OCI-LY1 (cell line): ENCODE data around the gene IFI35.

Experiments used
- H2AFZ ChIP-seq: fragments of 200-600 bp; sonication (generic), shearing (Covaris generic); 2 replicates; pipeline ENCODE4 v1.6.0; 2014; ENCODE audit warnings: antibody characterized with exemption, mild to moderate bottlenecking, low read length
- H3F3A ChIP-seq: fragments of 200-600 bp; sonication (generic), shearing (Covaris generic); 2 replicates; pipeline ENCODE4 v1.6.0; 2014; ENCODE audit warnings: mild to moderate bottlenecking, antibody characterized with exemption, low read length, moderate library complexity; ENCODE audit not compliant: insufficient read depth
- H3K27ac ChIP-seq: fragments of 200-600 bp; sonication (generic); 2 replicates; pipeline ENCODE4 v1.5.1; 2014; ENCODE audit warnings: low read length, mixed run types, mild to moderate bottlenecking, low read depth; ENCODE audit not compliant: poor library complexity, severe bottlenecking
- H3K27me3 ChIP-seq: fragments of 200-600 bp; sonication (generic); 2 replicates; pipeline ENCODE4 v1.6.0; 2014; ENCODE audit warnings: antibody characterized with exemption, mild to moderate bottlenecking, low read length, moderate library complexity; ENCODE audit not compliant: insufficient read depth
- H3K36me3 ChIP-seq: fragments of 200-600 bp; sonication (generic); 2 replicates; pipeline ENCODE4 v1.6.1; 2014; ENCODE audit warnings: mild to moderate bottlenecking, antibody characterized with exemption, low read length, moderate library complexity, mixed read lengths; ENCODE audit not compliant: insufficient read depth
- H3K4me1 ChIP-seq: fragments of 200-600 bp; sonication (generic); 2 replicates; pipeline ENCODE4 v1.5.1; 2014; ENCODE audit warnings: mild to moderate bottlenecking, low read length, moderate library complexity; ENCODE audit not compliant: insufficient read depth, severe bottlenecking
- H3K4me2 ChIP-seq: fragments of 200-600 bp; sonication (generic), shearing (Covaris generic); 2 replicates; pipeline ENCODE4 v1.6.1; 2014; ENCODE audit warnings: low read length
- H3K4me3 ChIP-seq: fragments of 200-600 bp; sonication (generic); 2 replicates; pipeline ENCODE4 v1.5.1; 2014; ENCODE audit warnings: low read length, low read depth, mild to moderate bottlenecking, mixed read lengths; ENCODE audit not compliant: poor library complexity, severe bottlenecking
- H3K79me2 ChIP-seq: fragments of 200-600 bp; shearing (Covaris generic); 2 replicates; pipeline ENCODE4 v1.6.1; 2016; ENCODE audit warnings: mixed run types, low read length, mixed read lengths; ENCODE audit not compliant: insufficient read depth
- H3K9ac ChIP-seq: fragments of 200-600 bp; sonication (generic), shearing (Covaris generic); 2 replicates; pipeline ENCODE4 v1.6.1; 2014; ENCODE audit warnings: mild to moderate bottlenecking, low read length, mixed read lengths
- H3K9me2 ChIP-seq: fragments of 200-600 bp; sonication (generic), shearing (Covaris generic); 2 replicates; pipeline ENCODE4 v1.6.1; 2014; ENCODE audit warnings: low read depth, mild to moderate bottlenecking, low read length, mixed read lengths
- H3K9me3 ChIP-seq: fragments of 200-600 bp; shearing (Covaris generic); 2 replicates; pipeline ENCODE4 v1.6.1; 2014; ENCODE audit warnings: low read length, mixed read lengths
- H4K20me1 ChIP-seq: fragments of 200-600 bp; sonication (generic), shearing (Covaris generic); 2 replicates; pipeline ENCODE4 v1.6.0; 2016; ENCODE audit warnings: mild to moderate bottlenecking, low read length; ENCODE audit not compliant: insufficient read depth
- EZH2 ChIP-seq: fragments of 200-600 bp; sonication (generic), shearing (Covaris generic); IDR thresholded peaks from 2 replicates; pipeline ENCODE4 v1.8.0; 2017; ENCODE audit warnings: borderline replicate concordance, mixed run types, mild to moderate bottlenecking, antibody characterized with exemption, low read length, moderate library complexity, mixed read lengths
- TF ChIP-seq, protein P1 (sequence below): fragments of 200-600 bp; sonication (generic), shearing (Covaris generic); IDR thresholded peaks from 2 replicates; pipeline ENCODE4 v1.5.1; 2017; ENCODE audit warnings: mild to moderate bottlenecking, antibody characterized with exemption, low read length, moderate library complexity, mixed read lengths

IFI35 gene

DNA sequence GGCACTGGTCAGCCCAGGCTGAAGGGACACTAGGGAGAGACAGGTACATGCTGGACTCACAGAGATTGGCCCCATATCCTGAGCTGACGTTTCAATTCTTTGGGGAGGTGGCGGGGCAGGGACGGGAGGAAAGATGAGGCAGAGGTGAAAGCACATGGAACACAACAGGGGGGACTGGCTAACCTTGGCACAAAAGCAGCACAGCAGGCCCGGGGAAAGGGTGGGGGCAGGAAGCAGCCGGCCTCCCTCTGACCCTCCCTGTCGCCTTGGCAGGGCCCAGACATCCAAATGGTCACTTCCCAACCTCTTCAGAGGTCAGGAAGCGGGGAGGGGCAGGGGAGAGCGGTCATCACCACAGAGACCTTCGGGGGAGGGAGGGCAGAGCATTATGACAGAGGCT lies 9.0 kb downstream of the IFI35 start:
- H3K9me2 ChIP-seq: no peaks in the 10 kb centered on the region
- H3F3A ChIP-seq: no peaks in the 10 kb centered on the region
- no peak overlapping the region for H3K27ac ChIP-seq
- no peaks in the 10 kb centered on the region for H4K20me1 ChIP-seq
- H3K4me2 ChIP-seq: no peak overlapping the region
- H3K79me2 ChIP-seq: no peaks in the 10 kb centered on the region
- H3K27me3 ChIP-seq: no peaks in the 10 kb centered on the region
- peaks cover 9% of the 10 kb centered on the region for H3K4me1 ChIP-seq
- H3K9ac ChIP-seq: no peak overlapping the region
- no peak overlapping the region for H2AFZ ChIP-seq
- TF ChIP-seq, protein P1, sequence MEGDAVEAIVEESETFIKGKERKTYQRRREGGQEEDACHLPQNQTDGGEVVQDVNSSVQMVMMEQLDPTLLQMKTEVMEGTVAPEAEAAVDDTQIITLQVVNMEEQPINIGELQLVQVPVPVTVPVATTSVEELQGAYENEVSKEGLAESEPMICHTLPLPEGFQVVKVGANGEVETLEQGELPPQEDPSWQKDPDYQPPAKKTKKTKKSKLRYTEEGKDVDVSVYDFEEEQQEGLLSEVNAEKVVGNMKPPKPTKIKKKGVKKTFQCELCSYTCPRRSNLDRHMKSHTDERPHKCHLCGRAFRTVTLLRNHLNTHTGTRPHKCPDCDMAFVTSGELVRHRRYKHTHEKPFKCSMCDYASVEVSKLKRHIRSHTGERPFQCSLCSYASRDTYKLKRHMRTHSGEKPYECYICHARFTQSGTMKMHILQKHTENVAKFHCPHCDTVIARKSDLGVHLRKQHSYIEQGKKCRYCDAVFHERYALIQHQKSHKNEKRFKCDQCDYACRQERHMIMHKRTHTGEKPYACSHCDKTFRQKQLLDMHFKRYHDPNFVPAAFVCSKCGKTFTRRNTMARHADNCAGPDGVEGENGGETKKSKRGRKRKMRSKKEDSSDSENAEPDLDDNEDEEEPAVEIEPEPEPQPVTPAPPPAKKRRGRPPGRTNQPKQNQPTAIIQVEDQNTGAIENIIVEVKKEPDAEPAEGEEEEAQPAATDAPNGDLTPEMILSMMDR: no peak
- TF ChIP-seq EZH2: no peak
- H3K4me3 ChIP-seq: no peak overlapping the region
- H3K9me3 ChIP-seq: no peaks in the 10 kb centered on the region
- H3K36me3 ChIP-seq: peaks cover 7% of the 10 kb centered on the region; the same call in 1 of the 2 replicates

DNA sequence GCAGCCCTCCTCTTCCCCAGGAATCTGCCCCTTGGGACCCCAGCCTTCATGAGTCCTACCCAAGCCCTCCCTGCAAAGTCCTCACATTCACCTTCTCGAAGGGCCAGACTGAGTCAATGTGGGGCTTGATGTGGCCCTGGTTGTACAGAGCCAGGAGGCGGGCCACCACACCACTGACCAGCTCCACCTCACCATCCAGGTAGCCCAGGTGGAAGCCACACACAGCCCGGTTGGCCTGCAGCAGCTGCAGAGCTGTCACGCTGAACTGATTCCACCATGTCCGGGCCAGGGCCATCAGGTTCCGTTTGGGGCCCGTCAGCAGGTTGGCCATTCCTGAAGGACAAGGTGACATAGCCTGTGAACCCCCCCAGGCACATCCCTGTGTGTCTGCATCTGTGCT lies 9.6 kb downstream of the IFI35 start:
- H3K36me3 ChIP-seq: peaks cover 7% of the 10 kb centered on the region; the same call in 1 of the 2 replicates
- no peak for TF ChIP-seq EZH2
- TF ChIP-seq, protein P1: no peak
- no peak overlapping the region for H3K9ac ChIP-seq
- H2AFZ ChIP-seq: no peak overlapping the region
- no peaks in the 10 kb centered on the region for H3K9me2 ChIP-seq
- no peak overlapping the region for H3K4me3 ChIP-seq
- H3K27ac ChIP-seq: no peak overlapping the region
- H3K4me2 ChIP-seq: no peak overlapping the region
- no peaks in the 10 kb centered on the region for H3K79me2 ChIP-seq
- no peaks in the 10 kb centered on the region for H3K9me3 ChIP-seq
- no peaks in the 10 kb centered on the region for H4K20me1 ChIP-seq
- peaks cover 15% of the 10 kb centered on the region for H3K4me1 ChIP-seq
- H3F3A ChIP-seq: no peaks in the 10 kb centered on the region
- no peaks in the 10 kb centered on the region for H3K27me3 ChIP-seq

DNA sequence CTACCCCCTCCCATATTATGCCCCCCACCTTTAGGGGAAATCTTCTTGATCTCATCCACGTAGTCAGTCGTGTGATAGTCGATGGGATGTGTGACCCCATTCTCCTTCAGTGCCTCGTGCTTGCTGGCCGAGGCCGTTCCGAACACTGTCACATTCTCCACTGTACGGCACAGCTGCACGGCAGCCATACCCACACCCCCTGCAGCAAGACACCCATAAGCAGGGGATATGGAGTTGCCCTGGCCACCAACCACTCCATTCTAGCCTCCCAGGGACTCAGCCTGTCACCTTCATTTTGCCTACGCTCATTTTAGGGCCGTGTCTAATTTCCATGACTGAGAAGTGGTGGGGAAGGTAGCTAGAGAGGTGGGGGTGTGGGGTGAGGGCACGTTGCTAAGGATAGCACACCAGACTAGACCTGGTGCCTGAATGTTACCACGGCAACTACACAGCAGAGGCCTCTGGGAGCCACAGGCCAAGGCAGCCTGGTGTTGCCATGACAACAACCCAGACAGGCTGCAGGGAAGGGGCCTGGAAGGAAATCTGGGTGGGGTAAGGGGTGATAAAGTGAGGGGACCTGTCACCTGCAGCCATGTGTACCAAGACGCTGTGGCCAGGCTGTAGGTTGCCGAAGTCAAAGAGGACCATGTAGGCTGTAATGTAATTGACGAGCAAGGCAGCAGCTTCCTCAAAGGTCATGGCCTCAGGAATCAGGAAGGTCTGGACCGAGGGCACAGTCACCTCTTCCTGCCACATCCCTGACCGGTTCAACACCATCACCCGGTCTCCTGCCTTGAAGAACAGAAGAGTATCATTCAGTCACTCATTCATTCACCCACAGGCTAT lies 11.6 kb downstream of the IFI35 start:
- Histone ChIP-seq H3K4me2 (no peak overlapping the region), H3K9me3 (no peaks in the 10 kb centered on the region), H3K4me3 (no peak overlapping the region), H3K4me1 (peaks cover 16% of the 10 kb centered on the region), H3K79me2 (no peaks in the 10 kb centered on the region), H3K27me3 (no peaks in the 10 kb centered on the region), H3K9me2 (no peaks in the 10 kb centered on the region), H4K20me1 (no peaks in the 10 kb centered on the region), H2AFZ (no peak overlapping the region), H3F3A (no peaks in the 10 kb centered on the region), H3K9ac (no peak overlapping the region), H3K36me3 (peaks cover 7% of the 10 kb centered on the region; the same call in 1 of the 2 replicates), H3K27ac (no peak overlapping the region)
- TF ChIP-seq, protein P1: no peak
- TF ChIP-seq EZH2: no peak
